IMR-90 (cell line): ENCODE results near the gene ZNF358. TPM values are rescaled to one million over a fixed set of nuclear protein-coding genes. Genes with fewer than 3 reads are reported as not detected.

Source experiments
- ATAC-seq: fragments of 200-7000 bp; cut with Tn5 transposase; 2 replicates; pipeline ENCODE4 v1.9.1; 2020; ENCODE audit warnings: low read depth, mild to moderate bottlenecking, moderate library complexity
- BruUV-seq: library from RNA; stranded (reverse); fragments of 400-500 nt; replicated peaks from 2 replicates; lab custom pipeline; 2021; lab: Mats Ljungman, UMichigan
- CTCF ChIA-PET: fragments of 300-600 bp; formaldehyde crosslinking; extraction: SDS; loops from one replicate; lab custom pipeline; 2021; ENCODE audit warnings: antibody characterized with exemption; lab: Yijun Ruan, JAX
- POLR2A ChIA-PET: fragments of 300-600 bp; sonication (Branson Sonifier 250); formaldehyde crosslinking; loops from one replicate; lab custom pipeline; 2022; ENCODE audit warnings: antibody characterized with exemption; ENCODE audit not compliant: unreplicated experiment; lab: Charles Lee
- DNase-seq: peaks from one replicate; pipeline ENCODE4 v3.0.0; 2013
- H2AFZ ChIP-seq: replicated peaks from 2 replicates; pipeline ENCODE3; 2013; ENCODE audit warnings: low read length, mild to moderate bottlenecking; ENCODE audit not compliant: poor library complexity
- H2AK5ac ChIP-seq: 2 replicates; pipeline ENCODE4 v1.6.1; 2013; ENCODE audit warnings: low read depth, low read length, inconsistent platforms
- H2AK9ac ChIP-seq: replicated peaks from 2 replicates; pipeline ENCODE3; 2013; ENCODE audit warnings: mild to moderate bottlenecking, low read depth, low read length, moderate library complexity; ENCODE audit not compliant: poor library complexity
- H2BK120ac ChIP-seq: 2 replicates; pipeline ENCODE4 v1.6.1; 2013; ENCODE audit warnings: low read depth, low read length, inconsistent platforms
- H2BK15ac ChIP-seq: 3 replicates; pipeline ENCODE4 v1.6.1; 2013; ENCODE audit warnings: low read depth, low read length, inconsistent platforms
- H2BK20ac ChIP-seq: 2 replicates; pipeline ENCODE4 v1.6.1; 2013; ENCODE audit warnings: low read depth, mild to moderate bottlenecking, inconsistent platforms, low read length, moderate library complexity
- H2BK5ac ChIP-seq: 2 replicates; pipeline ENCODE4 v1.6.1; 2013; ENCODE audit warnings: mild to moderate bottlenecking, low read depth, low read length, inconsistent platforms; ENCODE audit not compliant: poor library complexity, severe bottlenecking
- H3K14ac ChIP-seq: replicated peaks from 2 replicates; pipeline ENCODE4 v1.6.1; 2013; ENCODE audit warnings: low read depth, low read length, inconsistent platforms
- H3K18ac ChIP-seq: 2 replicates; pipeline ENCODE4 v1.6.1; 2013; ENCODE audit warnings: low read depth, low read length, control low read depth
- H3K23ac ChIP-seq: 2 replicates; pipeline ENCODE4 v1.6.1; 2013; ENCODE audit warnings: low read depth, low read length, inconsistent platforms
- H3K27ac ChIP-seq: 2 replicates; pipeline ENCODE4 v1.5.1; 2013; ENCODE audit warnings: mild to moderate bottlenecking, control low read depth, low read length; ENCODE audit not compliant: insufficient read depth
- H3K27me3 ChIP-seq: 2 replicates; pipeline ENCODE4 v1.6.1; 2013; ENCODE audit warnings: low read length; ENCODE audit not compliant: control insufficient read depth, insufficient read depth
- H3K36me3 ChIP-seq: 2 replicates; pipeline ENCODE4 v1.6.1; 2013; ENCODE audit warnings: low read length, mixed read lengths; ENCODE audit not compliant: control insufficient read depth, insufficient read depth
- H3K4ac ChIP-seq: 2 replicates; pipeline ENCODE4 v1.6.1; 2013; ENCODE audit warnings: low read depth, low read length, inconsistent platforms
- H3K4me1 ChIP-seq: 2 replicates; pipeline ENCODE4 v1.6.1; 2013; ENCODE audit warnings: low read length, mixed read lengths; ENCODE audit not compliant: control insufficient read depth, insufficient read depth
- H3K4me2 ChIP-seq: 2 replicates; pipeline ENCODE4 v1.6.1; 2013; ENCODE audit warnings: low read depth, mild to moderate bottlenecking, control low read depth, low read length, moderate library complexity
- H3K4me3 ChIP-seq: 2 replicates; pipeline ENCODE4 v1.5.1; 2013; ENCODE audit warnings: low read depth, mild to moderate bottlenecking, control low read depth, low read length, moderate library complexity; ENCODE audit not compliant: insufficient read depth
- H3K56ac ChIP-seq: 2 replicates; pipeline ENCODE4 v1.6.1; 2013; ENCODE audit warnings: low read length, inconsistent platforms; ENCODE audit not compliant: insufficient read depth; ENCODE audit errors: extremely low read depth
- H3K79me1 ChIP-seq, 2 experiments: 2 replicates each; pipeline ENCODE4 v1.6.1; 2013; ENCODE audit warnings: low read length in 2 of 2, inconsistent platforms in 1 of 2, low read depth in 1 of 2
- H3K9ac ChIP-seq: 2 replicates; pipeline ENCODE4 v1.6.1; 2013; ENCODE audit warnings: low read depth, low read length, control low read depth
- H3K9me1 ChIP-seq: 2 replicates; pipeline ENCODE4 v1.6.1; 2013; ENCODE audit warnings: low read length, inconsistent platforms; ENCODE audit not compliant: insufficient read depth
- H3K9me3 ChIP-seq: 2 replicates; pipeline ENCODE4 v1.6.1; 2013; ENCODE audit warnings: low read length; ENCODE audit not compliant: control insufficient read depth, insufficient read depth
- H4K20me1 ChIP-seq: 2 replicates; pipeline ENCODE4 v1.6.1; 2013; ENCODE audit warnings: low read length, inconsistent platforms; ENCODE audit not compliant: insufficient read depth
- H4K5ac ChIP-seq: 2 replicates; pipeline ENCODE4 v1.6.1; 2013; ENCODE audit warnings: mild to moderate bottlenecking, low read depth, low read length, control low read depth
- H4K8ac ChIP-seq, 2 experiments: 2 replicates each; pipeline ENCODE4 v1.6.1; 2013; ENCODE audit warnings: low read depth in 2 of 2, low read length in 2 of 2, control low read depth in 1 of 2, inconsistent platforms in 1 of 2
- H4K91ac ChIP-seq: 2 replicates; pipeline ENCODE4 v1.6.1; 2013; ENCODE audit warnings: low read depth, low read length, inconsistent platforms; ENCODE audit not compliant: insufficient read depth
- FOS ChIP-seq: fragments of 150-350 bp; IDR thresholded peaks from 2 replicates; pipeline ENCODE4 v1.6.1; 2016; ENCODE audit warnings: low read depth, low read length
- MAZ ChIP-seq: IDR thresholded peaks from 2 replicates; pipeline ENCODE4 v1.6.1; 2012; ENCODE audit warnings: low read depth, mild to moderate bottlenecking, low read length, improper control_type of control experiment, moderate library complexity, borderline replicate concordance
- POLR2A ChIP-seq: IDR thresholded peaks from 2 replicates; pipeline ENCODE4 v1.6.1; 2012; ENCODE audit warnings: mild to moderate bottlenecking, low read depth, low read length
- RCOR1 ChIP-seq: IDR thresholded peaks from 2 replicates; pipeline ENCODE4 v1.6.1; 2012; ENCODE audit warnings: mild to moderate bottlenecking, low read length, improper control_type of control experiment; ENCODE audit not compliant: insufficient replicate concordance
- WGBS, 2 experiments: methylation state at CpG; one replicate each; pipeline versions ENCODE4 v1.1.5 to v1.1.7; 2013; ENCODE audit warnings: missing lambda C conversion rate in 2 of 2; ENCODE audit not compliant: insufficient read length in 1 of 2; ENCODE audit errors: extremely low coverage in 2 of 2; 5-methylcytosine and 5-hydroxymethylcytosine counted together
- dilution Hi-C: fragments of 300-500 bp; cut with HindIII; formaldehyde crosslinking; loops from one replicate; pipeline ENCODE4 v1.14.3; 2018; ENCODE audit warnings: low sequenced_read_pairs; ENCODE audit not compliant: unreplicated experiment
- in situ Hi-C: fragments of 300-500 bp; cut with MboI; formaldehyde crosslinking; loops from 3 replicates; pipeline ENCODE4 v1.14.3; 2019; ENCODE audit warnings: low sequenced_read_pairs, inconsistent platforms, mixed read lengths
- intact Hi-C: fragments of 100-400 bp; cut with micrococcal nuclease; formaldehyde crosslinking; loops from 2 replicates; pipeline ENCODE4 v1.10.0; 2022
- polyA plus RNA-seq, 3 experiments: library from polyadenylated mRNA; depleted of rRNA; stranded (reverse); fragments of >200 nt; gene quantifications; 2 replicates each; pipeline ENCODE4 v1.2.3, GENCODE V29; 2012; ENCODE audit warnings: low replicate concordance in 1 of 3
- total RNA-seq: library from RNA; depleted of rRNA; stranded (reverse); fragments of >200 nt; gene quantifications from 2 replicates; pipeline ENCODE4 v1.2.3, GENCODE V29; 2012
- TF ChIP-seq, protein P1 (sequence below): fragments of 150-350 bp; IDR thresholded peaks from 2 replicates; pipeline ENCODE4 v1.6.1; 2016; ENCODE audit warnings: low read depth, mild to moderate bottlenecking, low read length, moderate library complexity, borderline replicate concordance

Gene ZNF358
- total and polyA plus RNA-seq, 2 of the 4 experiments (the other 2 are of a cell fraction): 5.4 to 30.7 TPM

GRCh38 chr19:7564866-7565265, 49.0 kb downstream of the ZNF358 start:
- no peaks in the 10 kb centered on the region for H3K27me3 ChIP-seq
- H2AFZ ChIP-seq: no peak overlapping the region
- no peak overlapping the region for H3K9ac ChIP-seq
- H3K4ac ChIP-seq: no peak overlapping the region
- H3K18ac ChIP-seq: no peak overlapping the region
- 87% methylated on average over 3 of the region's 4 CpGs; no CpG with 5 or more reads in 1 of the 2 experiments for WGBS, 2 experiments
- dilution Hi-C loops: no loop called here
- H4K8ac ChIP-seq: no peak overlapping the region
- no peak for TF ChIP-seq MAZ
- TF ChIP-seq POLR2A: no peak
- TF ChIP-seq, protein P1, sequence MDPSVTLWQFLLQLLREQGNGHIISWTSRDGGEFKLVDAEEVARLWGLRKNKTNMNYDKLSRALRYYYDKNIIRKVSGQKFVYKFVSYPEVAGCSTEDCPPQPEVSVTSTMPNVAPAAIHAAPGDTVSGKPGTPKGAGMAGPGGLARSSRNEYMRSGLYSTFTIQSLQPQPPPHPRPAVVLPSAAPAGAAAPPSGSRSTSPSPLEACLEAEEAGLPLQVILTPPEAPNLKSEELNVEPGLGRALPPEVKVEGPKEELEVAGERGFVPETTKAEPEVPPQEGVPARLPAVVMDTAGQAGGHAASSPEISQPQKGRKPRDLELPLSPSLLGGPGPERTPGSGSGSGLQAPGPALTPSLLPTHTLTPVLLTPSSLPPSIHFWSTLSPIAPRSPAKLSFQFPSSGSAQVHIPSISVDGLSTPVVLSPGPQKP: no peak
- no peak for TF ChIP-seq RCOR1
- TF ChIP-seq FOS: no peak
- no peak for DNase-seq
- no peak overlapping the region for H4K5ac ChIP-seq
- no peaks in the 10 kb centered on the region for H3K4me1 ChIP-seq
- H3K56ac ChIP-seq: no peak overlapping the region
- no peak for ATAC-seq
- intact Hi-C loops: no loop called here
- H3K23ac ChIP-seq: no peak overlapping the region
- H3K79me1 ChIP-seq: no peaks in the 10 kb centered on the region
- peaks cover 14% of the 10 kb centered on the region for H3K36me3 ChIP-seq
- in situ Hi-C loops: loop anchor here (5.0 kb wide), 1 partner anchor 237 kb away; no protein-coding TSS in a partner anchor
- H2BK15ac ChIP-seq: no peak overlapping the region
- H3K9me1 ChIP-seq: no peaks in the 10 kb centered on the region
- no peak overlapping the region for H2AK5ac ChIP-seq
- H2BK120ac ChIP-seq: no peak overlapping the region
- H4K20me1 ChIP-seq: no peaks in the 10 kb centered on the region
- H3K4me2 ChIP-seq: no peak overlapping the region
- no peak overlapping the region for H3K4me3 ChIP-seq
- ChIA-PET CTCF (interaction anchor here (4.8 kb wide), 1 partner anchor 236 kb away, joined by 53 read pairs; no protein-coding TSS in a partner anchor), POLR2A (interaction anchor here (0.7 kb wide), 1 partner anchor 116 kb away, joined by 4 read pairs; the partner anchor contains the start of gene TRAPPC5)
- H2BK20ac ChIP-seq: no peak overlapping the region
- no peak overlapping the region for H2BK5ac ChIP-seq
- no TSS peak for BruUV-seq
- H3K27ac ChIP-seq: no peak overlapping the region
- H4K91ac ChIP-seq: no peak overlapping the region
- no peak overlapping the region for H3K14ac ChIP-seq
- H3K9me3 ChIP-seq: no peaks in the 10 kb centered on the region
- no peak overlapping the region for H2AK9ac ChIP-seq
